Retinal pigment epithelial cell (primary cell): ENCODE measurements around the gene TNFRSF25.
A peak's percentile ranks its signal among the peaks of the same experiment; 100 is the strongest.

Experiments
- DNase-seq: peaks from one replicate; pipeline ENCODE4 v3.0.0-alpha.2; 2010; ENCODE audit warnings: low read depth
- H3K4me3 ChIP-seq: 2 replicates; pipeline ENCODE4 v1.5.1; 2011; ENCODE audit warnings: mild to moderate bottlenecking, low read length, control low read depth, moderate library complexity
- TF ChIP-seq, protein P1 (sequence below): conservative IDR thresholded peaks from 2 replicates; pipeline ENCODE4 v1.5.1; 2011; ENCODE audit warnings: low read depth, low read length, control low read depth, inconsistent platforms

The TNFRSF25 gene

GRCh38 chr1:6487804-6488484 is 22.0 kb upstream of the TNFRSF25 start:
- H3K4me3 ChIP-seq: no peak overlapping the region
- TF ChIP-seq, protein P1, sequence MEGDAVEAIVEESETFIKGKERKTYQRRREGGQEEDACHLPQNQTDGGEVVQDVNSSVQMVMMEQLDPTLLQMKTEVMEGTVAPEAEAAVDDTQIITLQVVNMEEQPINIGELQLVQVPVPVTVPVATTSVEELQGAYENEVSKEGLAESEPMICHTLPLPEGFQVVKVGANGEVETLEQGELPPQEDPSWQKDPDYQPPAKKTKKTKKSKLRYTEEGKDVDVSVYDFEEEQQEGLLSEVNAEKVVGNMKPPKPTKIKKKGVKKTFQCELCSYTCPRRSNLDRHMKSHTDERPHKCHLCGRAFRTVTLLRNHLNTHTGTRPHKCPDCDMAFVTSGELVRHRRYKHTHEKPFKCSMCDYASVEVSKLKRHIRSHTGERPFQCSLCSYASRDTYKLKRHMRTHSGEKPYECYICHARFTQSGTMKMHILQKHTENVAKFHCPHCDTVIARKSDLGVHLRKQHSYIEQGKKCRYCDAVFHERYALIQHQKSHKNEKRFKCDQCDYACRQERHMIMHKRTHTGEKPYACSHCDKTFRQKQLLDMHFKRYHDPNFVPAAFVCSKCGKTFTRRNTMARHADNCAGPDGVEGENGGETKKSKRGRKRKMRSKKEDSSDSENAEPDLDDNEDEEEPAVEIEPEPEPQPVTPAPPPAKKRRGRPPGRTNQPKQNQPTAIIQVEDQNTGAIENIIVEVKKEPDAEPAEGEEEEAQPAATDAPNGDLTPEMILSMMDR: no peak
- no peak for DNase-seq

DNA sequence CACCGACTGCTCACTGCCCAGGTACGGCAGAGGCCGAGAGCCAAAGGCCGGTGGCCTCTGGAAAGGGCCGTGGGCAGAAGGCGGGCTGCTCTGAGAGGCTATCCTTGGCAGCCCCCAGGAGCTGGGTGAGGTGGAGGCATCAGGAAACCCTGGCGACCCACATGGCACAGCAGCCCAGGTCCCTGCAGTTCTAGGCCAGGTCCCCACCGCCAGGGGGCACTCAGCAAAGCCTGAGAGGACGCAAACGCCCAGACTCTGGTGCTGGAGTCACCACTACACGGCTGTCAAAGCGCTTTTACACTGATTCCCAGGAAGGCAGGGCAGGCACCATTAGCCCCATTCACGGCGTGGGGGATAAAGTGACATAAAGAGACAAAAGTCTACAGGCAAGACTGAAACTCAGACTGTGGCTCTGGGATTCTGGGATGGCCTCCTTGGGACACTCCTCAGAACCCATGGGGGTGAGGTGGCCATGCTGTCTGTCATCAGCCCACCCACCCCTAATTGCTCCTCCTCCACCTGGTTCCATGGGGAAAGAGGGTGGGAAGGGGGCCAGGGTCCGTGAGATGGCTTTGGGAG is 20.5 kb upstream of the TNFRSF25 start:
- DNase-seq: peak; percentile 30
- peak overlapping the region; percentile 53 for H3K4me3 ChIP-seq
- TF ChIP-seq, protein P1: peak; percentile 95

- no peak for DNase-seq
- TF ChIP-seq, protein P1: no peak
- H3K4me3 ChIP-seq: peak overlapping the region; percentile 53
These were observed 19.5 kb upstream of the TNFRSF25 start for GRCh38 chr1:6485168-6486101.

- TF ChIP-seq, protein P1: no peak
- H3K4me3 ChIP-seq: peak overlapping the region; percentile 53
These were observed 18.8 kb upstream of the TNFRSF25 start for GRCh38 chr1:6484826-6485167.

GRCh38 chr1:6483761-6484117 is 17.8 kb upstream of the TNFRSF25 start:
- TF ChIP-seq, protein P1: no peak
- DNase-seq: no peak
- H3K4me3 ChIP-seq: no peak overlapping the region

More at GRCh38 chr1:6484826-6485167, 18.8 kb upstream of the TNFRSF25 start:
- DNase-seq: no peak

GRCh38 chr1:6483017-6483760 is 17.2 kb upstream of the TNFRSF25 start:
- no peak for DNase-seq
- TF ChIP-seq, protein P1: no peak
- no peak overlapping the region for H3K4me3 ChIP-seq
